ENCODE measurements around the gene UAP1L1.

UAP1L1 gene

DNA sequence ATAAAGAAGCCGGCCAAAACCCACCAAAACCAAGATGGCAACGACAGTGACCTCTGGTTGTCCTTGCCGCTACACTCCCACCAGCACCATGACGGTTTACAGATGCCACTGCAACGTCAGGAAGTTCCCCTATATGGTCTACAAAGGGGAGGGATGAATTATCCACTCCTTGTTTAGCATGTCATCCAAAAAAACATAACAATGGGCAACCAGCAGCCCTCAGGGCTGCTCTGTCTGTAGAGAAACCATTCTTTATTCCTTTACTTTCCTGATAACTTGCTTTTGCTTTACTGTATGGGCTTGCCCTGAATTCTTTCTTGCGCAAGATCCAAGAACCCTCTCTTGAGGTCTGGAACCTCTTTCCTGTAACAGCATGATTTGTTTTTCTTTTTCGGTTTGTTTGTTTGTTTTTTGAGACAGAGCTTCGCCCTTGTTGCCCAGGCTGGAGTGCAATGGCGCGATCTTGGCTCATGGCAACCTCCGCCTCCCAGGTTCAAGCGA lies 2.0 kb upstream of the UAP1L1 start:
- no peak for DNase-seq (ENCODE audit: low read depth)

DNA sequence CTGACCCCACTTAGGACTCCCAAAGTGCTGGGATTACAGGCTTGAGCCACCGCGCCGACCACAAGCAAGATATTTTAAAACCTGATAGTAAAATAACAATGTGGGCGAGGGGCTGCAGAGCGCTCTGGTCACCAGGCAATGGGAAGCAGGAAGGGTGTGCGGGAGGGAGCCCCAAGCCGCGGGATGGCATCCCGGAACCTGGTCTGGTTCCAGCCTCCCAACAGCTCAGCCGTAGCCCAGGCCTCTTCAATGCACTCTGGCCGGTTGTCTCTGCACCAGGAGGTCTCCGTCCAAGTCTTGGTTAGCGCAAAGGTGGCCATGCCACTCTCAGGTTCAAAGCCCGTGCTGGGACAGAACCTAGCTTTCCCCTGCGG lies 694 bp upstream of the UAP1L1 start:
- no peak for DNase-seq (ENCODE audit: low read depth)

DNA sequence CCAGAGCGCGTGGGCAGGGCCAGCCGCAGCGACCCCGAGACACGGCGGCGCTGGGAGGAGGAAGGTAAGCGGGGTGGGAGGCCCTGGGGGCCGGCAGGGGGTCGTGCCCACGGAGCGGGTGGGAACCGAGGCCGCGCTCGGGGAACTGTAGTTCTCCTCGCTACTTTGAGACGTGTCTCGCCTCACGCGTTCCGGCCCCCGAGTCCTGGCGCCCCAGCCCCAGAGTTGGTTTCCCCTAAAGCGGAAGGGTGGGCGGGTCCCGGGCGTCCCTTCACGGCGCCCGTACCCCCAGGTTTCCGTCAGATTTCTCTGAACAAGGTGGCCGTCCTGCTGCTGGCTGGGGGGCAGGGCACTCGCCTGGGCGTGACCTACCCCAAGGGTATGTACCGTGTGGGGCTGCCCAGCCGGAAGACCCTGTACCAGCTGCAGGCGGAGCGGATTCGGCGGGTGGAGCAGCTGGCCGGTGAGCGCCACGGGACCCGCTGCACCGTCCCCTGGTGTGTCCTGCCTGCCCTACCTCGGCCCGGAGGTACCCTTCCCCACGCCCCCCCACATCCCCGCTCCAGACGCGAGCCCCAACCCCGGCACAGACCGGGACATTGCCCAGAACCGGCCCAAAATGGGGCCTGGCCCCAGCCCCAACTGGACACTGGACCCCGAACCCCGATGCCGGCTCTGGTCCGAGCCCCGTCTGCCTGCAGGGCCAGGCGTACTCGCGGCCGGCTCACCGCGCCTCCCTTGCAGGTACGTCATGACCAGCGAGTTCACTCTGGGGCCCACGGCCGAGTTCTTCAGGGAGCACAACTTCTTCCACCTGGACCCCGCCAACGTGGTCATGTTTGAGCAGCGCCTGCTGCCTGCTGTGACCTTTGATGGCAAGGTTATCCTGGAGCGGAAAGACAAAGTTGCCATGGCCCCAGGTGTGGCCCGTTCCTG lies 709 bp downstream of the UAP1L1 start:
- peak; percentile 34 for DNase-seq (ENCODE audit: low read depth)

DNA sequence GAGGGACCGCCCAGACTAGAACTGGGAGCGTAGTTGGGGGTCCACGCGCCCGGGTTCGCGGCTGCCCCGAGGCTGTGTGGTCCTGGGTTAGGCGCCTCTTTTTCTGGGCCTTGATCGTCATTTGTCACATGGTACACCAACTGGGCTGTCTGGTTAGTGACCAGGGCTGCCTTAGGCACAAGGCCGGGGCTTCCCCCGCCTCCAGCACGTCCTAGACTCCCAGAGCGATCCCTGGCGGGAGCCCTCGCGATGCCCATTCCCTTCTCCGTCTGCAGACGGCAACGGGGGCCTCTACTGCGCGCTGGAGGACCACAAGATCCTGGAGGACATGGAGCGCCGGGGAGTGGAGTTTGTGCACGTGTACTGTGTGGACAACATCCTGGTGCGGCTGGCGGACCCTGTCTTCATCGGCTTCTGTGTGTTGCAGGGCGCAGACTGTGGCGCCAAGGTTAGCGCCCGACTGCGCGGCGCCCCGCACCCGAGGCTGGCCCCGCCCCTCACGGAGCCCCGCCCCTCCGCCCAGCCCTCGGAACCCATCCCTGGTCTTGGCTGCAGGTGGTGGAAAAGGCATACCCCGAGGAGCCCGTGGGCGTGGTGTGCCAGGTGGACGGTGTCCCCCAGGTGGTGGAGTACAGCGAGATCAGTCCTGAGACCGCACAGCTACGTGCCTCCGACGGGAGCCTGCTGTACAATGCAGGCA lies 1.5 kb downstream of the UAP1L1 start:
- DNase-seq (ENCODE audit: low read depth): no peak

DNA sequence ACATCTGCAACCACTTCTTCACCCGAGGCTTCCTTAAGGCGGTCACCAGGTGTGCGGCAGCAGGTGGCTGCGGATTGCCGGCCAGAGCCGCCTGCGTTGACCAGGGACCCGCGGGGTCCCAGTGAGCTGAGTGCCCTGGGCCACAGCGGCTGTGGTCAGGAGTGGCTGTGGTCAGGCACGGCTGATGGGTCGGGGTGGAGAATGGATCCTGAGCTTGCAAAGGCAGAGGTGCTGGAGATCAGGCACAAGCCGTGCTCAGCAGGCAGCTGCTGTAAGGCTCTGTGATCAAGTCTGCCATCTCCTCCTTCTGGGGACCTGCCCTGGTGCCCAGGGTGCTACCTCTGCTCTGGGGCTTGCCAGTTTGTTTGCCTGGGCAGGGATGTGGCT lies 2.1 kb downstream of the UAP1L1 start:
- DNase-seq (ENCODE audit: low read depth): no peak

DNA sequence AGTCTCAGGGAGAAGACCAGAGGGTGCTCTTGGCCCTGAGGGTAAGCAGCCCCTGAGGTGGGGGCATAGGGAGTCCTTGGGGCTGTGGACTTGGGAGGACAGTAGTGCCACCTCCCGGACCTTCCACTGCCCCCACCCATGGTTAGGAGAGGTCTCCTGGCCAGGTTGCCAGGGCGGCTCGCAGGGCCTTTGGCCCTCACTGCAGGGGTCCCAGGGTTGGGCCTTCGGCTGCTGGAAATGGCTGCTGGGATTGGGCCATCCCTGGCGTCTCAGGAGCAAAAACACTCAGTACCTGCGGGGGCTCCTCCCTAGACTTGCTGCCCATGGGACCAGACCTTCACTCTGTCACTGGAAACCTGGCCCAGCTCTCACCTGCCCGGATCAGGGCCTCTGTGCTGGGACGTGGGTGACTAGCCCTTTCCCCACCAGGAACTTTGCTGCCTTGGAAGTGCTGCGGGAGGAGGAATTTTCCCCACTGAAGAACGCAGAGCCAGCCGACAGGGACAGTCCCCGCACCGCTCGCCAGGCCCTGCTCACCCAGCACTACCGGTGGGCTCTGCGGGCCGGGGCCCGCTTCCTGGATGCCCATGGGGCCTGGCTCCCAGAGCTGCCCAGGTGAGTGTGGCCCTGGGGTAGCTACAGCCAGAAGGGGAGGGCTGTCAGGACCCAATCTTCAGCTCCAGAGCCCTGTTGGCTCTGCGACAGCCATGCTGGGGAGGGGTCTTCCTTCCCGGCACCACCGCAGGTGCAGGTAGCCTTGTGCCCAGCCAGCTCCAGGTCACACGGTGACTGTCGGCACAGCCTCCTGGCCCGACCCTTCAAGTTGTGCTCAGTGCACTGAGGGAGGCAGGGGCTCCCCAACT lies 3.2 kb downstream of the UAP1L1 start:
- DNase-seq (ENCODE audit: low read depth): no peak

DNA sequence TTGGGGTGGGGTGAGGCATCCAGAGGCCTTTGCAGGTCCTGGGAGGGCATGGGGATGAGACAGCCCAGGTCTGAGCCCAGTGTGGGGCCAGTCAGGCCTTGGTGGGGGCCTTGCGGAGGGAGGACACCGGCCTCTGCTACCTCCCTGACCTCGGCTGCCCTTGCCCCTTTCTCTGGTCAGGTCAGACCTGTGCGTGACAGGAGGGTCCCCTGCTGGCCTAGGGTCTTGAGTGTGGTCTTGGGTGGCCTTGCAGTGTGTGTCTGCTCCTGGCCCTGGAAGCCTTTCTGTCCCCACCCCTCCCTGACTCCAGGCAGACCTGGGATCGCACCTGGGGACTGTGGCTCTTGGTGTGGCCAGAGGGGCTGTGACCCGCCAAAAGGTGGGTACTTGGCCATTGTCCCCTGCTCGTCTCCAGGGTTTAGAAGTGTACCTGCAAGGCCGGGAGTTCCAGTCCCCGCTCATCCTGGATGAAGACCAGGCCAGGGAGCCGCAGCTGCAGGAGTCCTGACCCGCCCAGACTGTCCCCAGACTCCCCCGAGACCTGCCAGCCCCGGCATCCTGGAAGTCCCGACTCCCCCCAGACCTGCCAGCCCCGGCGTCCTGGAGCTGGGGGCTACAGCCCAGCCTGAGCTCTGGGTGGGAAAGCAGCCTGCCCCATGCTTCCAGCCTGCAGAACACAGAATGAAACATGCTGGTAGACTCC lies 5.1 kb downstream of the UAP1L1 start:
- no peak for DNase-seq (ENCODE audit: low read depth)

DNA sequence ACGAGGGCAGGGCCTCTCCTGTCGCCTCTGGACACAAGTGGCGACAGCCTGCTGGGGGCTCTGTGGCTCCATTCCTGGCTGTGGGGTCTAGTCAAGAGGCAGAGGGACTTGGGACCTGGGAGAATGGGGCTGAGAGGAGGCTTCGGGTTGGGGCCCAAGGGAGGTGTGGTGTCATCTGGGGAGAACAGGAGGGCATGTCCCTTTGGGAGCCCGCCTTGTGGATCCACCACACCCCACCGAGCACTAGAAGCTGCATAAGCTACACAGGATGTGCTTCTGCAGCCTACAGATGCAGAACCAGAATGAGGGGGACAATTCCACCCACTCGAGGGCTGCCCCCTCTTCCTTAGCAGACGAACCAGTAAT lies 5.6 kb downstream of the UAP1L1 start:
- DNase-seq (ENCODE audit: low read depth): no peak

DNA sequence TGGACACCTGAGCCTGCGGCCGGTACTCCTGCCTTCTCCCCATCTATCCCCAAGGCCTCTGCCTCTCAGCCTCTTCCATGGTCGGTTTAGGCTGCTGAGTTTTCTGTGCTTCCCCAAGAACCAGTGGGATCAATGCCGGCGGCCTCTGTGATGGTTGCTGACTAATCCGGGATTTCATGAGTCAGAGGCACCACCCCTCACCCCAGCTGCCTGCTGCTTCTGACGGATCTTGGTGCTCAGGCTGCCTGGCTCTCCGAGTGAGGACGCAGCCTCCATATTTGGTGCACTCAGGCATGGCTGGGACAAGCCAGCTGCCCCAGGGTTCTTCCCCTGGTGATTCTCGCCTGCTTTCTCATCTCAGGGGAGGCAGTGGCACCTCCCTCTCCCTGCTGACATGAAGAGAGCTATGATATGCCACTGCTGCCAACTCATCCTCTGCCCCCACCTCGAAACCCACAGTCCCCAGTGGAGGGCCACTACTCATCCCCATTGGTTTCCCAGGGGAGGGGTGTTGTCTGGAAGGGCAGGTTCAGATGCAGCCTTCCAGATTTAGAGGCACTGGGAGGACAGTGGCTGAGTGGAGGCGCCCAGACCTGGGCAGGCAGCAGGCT lies 6.2 kb downstream of the UAP1L1 start:
- DNase-seq (ENCODE audit: low read depth): peak; percentile 98

DNA sequence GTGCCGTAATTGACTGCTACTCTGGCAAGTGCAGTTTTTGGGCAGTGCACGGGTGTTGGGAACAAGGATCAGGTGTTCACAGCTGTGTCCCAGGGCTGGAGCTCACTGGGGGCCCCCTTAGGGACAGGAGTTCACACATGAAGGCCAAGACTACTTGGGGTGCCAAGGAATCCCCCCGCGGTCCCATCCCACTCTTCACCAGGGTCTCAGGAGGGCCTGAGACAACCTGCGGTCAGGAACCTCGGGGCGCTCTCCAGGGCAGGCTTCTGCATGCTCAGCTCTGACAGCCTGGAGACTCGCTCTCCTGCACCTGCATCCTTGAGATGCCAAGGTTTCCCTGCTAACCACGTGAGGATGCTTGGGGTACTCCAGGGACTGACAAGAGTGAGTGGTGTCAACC lies 7.2 kb downstream of the UAP1L1 start:
- DNase-seq (ENCODE audit: low read depth): no peak

DNA sequence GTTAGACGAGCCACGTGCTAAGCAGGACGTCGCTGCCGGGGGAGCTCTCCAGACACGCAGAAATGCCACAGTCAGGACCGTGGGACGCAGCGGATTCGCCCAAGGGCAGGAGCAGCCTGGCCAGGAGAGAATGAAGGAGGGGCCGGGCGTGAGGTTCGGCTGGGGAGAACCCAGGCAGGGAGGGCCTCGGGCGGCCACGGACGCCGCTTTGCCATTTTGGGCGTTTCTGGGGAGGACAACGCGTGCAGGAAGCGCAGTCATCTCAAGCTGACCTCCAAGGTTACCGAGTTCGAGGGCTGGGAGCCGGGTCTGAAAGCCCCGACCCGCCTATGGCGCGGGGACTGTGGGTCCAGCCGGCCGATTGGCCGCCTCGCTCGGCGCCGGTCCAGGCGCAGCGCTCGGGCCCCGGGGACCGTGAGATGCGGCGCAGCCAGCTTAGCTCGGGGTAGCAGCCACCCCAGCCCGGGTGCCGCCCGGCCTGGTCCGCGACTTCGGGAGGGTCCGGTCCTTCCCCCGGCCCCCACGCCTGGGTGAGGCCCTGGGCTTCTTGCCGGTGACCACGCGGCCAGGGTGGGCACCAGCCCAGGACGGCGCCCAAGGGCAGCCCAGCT lies 8.7 kb downstream of the UAP1L1 start:
- peak; percentile 81 for DNase-seq (ENCODE audit: low read depth)

DNA sequence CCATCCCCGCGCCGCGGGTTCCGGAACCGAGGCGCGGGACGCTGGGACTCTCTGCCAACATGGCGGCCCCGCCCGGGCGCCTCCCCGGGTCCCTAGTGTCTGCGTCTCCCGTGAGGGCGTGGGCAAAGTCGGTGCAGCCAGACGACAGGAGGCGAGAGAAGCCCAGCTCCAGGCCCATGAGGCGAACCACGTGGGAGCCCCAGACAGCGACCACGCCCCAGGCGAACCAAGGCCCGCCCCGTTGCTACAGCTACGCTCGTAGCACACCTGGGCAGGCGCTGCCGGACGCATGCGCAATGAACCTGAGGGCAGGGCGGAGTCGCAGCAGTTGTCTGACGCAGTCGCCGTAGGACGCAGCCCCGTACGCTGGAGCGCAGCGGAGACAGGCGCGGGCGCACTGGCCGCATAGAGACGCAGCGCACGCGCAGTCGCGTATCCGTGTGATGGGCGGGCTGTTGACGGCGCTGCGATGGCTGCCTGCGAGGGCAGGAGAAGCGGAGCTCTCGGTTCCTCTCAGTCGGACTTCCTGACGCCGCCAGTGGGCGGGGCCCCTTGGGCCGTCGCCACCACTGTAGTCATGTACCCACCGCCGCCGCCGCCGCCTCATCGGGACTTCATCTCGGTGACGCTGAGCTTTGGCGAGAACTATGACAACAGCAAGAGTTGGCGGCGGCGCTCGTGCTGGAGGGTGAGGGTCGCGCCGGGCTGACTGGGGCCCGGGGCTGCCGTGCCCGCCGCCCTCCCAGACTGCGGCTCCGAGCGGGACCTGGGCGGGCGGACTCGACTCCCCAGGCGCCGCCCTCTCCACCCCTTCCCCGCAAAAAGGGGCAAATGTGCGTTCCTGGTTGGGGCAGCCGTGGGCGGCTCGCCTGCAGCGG lies 9.5 kb downstream of the UAP1L1 start, which contains the start of gene MAN1B1:
Gene MAN1B1, plus strand, starts transcription at position 455 of the 878 bp plus-strand sequence. Its CDS starts 15 bp downstream, at position 470.
- DNase-seq (ENCODE audit: low read depth): peak; percentile 99

DNA sequence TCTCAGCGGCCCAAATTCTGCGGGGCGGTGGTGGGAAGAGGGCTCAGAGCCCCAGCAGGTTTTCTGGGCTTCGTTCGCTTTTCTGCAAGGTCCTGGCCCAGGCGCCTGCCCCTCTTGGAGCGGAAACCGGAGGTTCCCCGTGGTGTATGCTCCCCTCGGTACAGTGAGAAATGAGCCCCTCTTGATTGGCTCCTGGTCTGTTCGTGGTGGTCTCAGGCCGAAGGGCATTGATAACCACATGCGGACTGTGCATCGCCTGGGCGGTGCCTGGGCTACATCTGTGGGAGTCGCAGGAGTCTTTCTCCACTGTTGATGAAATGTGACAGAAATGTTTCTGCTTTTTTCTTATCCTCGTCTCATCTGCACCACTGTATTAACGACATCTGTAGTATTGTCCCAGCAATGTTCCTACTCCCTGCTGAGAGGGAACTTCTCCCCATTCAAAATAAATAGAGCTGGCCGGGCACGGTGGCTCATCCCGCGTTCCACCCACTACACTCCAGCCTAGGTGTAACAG lies 10.2 kb downstream of the UAP1L1 start:
- no peak for DNase-seq (ENCODE audit: low read depth)

DNA sequence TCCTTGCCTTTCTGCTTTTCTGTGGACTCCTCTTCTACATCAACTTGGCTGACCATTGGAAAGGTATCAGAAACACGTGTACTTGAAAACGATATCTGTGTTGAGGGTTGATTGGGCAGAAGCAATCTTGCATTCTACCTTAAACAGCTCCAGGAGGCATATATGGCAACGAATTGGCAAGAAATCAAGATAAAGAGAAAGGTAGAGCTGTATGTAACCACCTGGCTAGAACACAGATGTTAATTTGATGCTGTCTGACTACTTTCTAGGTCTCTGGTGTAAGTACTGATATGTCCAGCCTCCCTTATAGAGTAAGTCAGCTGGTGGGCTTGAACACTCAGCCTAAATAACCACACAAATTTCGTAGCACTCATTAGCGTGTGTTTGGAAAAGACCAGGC lies 10.8 kb downstream of the UAP1L1 start:
- DNase-seq (ENCODE audit: low read depth): no peak

DNA sequence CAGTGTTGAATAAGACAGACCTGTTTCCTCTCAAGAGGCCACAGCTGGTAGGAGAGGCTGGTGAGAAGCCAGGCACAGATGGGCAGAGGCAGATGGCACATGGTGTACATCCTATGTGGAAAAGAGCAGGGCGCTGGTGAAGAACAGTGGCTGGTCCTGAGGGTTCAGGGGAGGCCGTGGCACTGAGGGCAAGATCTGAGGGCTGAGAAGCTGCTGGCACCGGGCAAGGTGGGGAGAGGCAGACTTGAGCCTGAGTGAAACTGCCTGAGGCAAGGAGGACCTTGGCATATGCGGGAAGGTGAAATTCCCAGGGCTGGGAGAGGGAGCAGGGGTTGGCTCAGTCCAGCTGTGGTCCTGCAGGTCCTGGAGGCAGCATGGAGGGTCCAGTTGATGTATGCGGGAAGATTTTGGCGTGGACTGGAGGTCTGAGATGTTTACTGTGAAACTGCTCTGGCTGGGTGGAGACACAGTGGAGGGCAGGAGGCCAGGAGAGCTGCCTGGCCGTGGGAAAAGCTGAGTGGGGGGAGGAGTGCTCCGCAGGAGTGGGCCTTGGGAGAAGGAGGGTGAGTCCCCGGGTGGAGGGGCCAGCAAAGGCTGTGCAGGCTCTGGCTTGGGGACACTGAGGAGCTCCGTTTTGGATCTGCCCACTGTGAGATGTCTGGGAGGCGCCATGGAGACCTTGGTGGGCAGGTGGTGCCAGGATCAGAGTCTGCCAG lies 12.1 kb downstream of the UAP1L1 start:
- no peak for DNase-seq (ENCODE audit: low read depth)

DNA sequence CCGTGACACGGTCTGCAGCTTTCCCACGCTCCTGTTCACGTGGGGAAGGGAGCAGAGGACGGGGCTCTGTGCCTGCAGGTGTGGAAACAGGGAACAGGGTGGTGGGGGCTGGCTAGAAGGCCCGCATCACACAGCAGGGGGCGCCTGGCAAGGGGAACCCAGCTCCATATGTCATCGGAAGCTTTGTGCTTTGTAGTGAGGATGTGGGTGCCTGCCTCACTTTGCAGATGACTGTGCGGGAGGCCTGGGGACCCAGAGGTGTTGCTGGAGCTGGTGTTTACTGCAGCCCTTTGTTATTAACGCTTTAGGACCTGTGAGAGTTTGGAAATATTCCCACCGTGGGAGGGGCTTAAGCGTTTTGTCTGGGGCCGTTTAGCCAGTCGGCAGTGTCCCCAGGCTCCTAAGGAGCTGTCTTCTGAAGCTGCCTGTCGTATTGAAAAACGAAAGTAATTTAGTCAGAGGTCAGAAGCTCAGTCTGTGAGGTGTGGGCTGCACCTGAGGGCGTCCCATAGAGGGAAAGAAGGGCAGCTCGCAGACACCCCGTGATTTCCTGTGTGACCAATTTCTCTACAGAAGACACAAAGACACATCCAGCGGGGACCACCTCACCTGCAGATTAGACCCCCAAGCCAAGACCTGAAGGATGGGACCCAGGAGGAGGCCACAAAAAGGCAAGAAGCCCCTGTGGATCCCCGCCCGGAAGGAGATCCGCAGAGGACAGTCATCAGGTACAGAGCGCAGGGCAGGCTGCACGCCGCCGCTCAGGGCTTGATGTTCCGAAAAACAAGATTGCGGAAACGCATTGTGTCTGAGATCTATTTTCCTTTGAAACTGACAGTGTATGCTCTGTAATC lies 18.6 kb downstream of the UAP1L1 start:
- no peak for DNase-seq (ENCODE audit: low read depth)

DNA sequence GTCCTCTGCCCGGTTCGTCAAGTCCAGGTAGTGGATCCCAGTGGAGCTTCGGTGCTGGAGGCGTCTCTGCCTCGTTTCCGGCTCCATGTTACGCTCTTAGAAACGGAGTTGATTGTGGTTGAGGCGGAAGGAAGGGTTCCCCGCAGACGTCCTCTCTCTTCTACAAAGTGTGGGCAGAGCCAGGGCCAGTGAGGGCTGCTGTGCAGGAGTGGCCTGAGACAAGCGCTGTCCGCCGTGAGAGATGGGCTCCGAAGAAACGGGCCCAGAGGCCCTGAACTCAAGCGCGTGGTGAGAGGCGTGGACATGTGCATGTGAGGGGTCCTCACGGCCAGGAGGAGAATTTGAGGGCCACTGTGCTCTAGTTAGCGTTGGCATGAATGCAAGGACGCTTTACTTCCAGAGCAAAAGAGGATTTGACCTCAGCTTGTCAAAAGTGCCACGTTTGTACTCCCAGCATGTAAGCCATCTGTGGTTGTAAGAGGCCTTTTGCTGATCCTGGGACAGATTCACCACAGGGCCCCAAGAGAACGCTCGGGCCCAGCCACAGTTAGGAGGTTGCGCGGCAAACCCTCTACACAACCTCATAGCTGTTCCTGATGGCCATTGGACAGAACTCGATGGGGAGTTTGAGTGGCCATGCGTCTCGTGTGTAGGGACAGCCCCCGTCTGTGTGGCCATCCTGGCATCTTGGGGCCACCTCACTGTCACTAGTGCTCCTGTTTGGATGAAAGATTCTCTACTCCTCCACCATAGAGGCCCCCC lies 19.6 kb downstream of the UAP1L1 start:
- DNase-seq (ENCODE audit: low read depth): no peak

Data from EH (cell line).